K562 (cell line): ENCODE data around the gene SPIRE1. TPM values are rescaled to one million over a fixed set of nuclear protein-coding genes. Genes with fewer than 3 reads are reported as not detected.

Experiments
- ATF1 ChIP-seq, 2 experiments: fragments of 450-650 bp in 1 of 2; IDR thresholded peaks; 2 replicates each; pipeline ENCODE4 v1.6.1; 2016; ENCODE audit warnings: missing compliant biosample characterization in 1 of 2, missing genetic modification characterization in 1 of 2
- C11orf30 ChIP-seq: fragments of 450-650 bp; IDR thresholded peaks from 2 replicates; pipeline ENCODE4 v1.6.1; 2016; ENCODE audit warnings: low read depth, mild to moderate bottlenecking
- CHD1 ChIP-seq: fragments of 200-600 bp; sonication (generic); IDR thresholded peaks from one replicate; pipeline ENCODE4 v1.6.1; 2012; ENCODE audit warnings: mild to moderate bottlenecking, moderate library complexity, low read length, inconsistent platforms
- E4F1 ChIP-seq: fragments of 250-450 bp; sonication (Bioruptor Pico); IDR thresholded peaks from 2 replicates; pipeline ENCODE4 v1.5.0; 2021; ENCODE audit warnings: mild to moderate bottlenecking, borderline replicate concordance
- ELF4 ChIP-seq: fragments of 450-650 bp; formaldehyde crosslinking; IDR thresholded peaks from 2 replicates; pipeline ENCODE4 v1.4.0; 2022; ENCODE audit warnings: missing genetic modification characterization
- EP400 ChIP-seq: fragments of 450-650 bp; IDR thresholded peaks from 2 replicates; pipeline ENCODE4 v1.6.1; 2017; ENCODE audit warnings: antibody characterized with exemption, mild to moderate bottlenecking, moderate library complexity
- FIP1L1 ChIP-seq: fragments of 200-400 bp; formaldehyde crosslinking; IDR thresholded peaks from 2 replicates; pipeline ENCODE4 v1.6.1; 2018; ENCODE audit warnings: mild to moderate bottlenecking, low read depth, low read length; ENCODE audit not compliant: poor library complexity, severe bottlenecking
- FOXJ2 ChIP-seq: fragments of 200-800 bp; sonication (Bioruptor generic); IDR thresholded peaks from 2 replicates; pipeline ENCODE4 v1.6.1; 2016; ENCODE audit warnings: missing genetic modification characterization, missing compliant biosample characterization
- FOXJ3 ChIP-seq: sonication (generic); formaldehyde crosslinking; IDR thresholded peaks from 2 replicates; pipeline ENCODE4 v1.4.0; 2020; ENCODE audit warnings: mild to moderate bottlenecking, missing genetic modification reagents
- HNRNPUL1 ChIP-seq: fragments of 200-400 bp; formaldehyde crosslinking; IDR thresholded peaks from 2 replicates; pipeline ENCODE4 v1.6.1; 2017; ENCODE audit warnings: low read length
- MBD2 ChIP-seq: sonication (generic); IDR thresholded peaks from 2 replicates; pipeline ENCODE4 v1.6.1; 2016; ENCODE audit warnings: low read depth, borderline replicate concordance
- NFE2L1 ChIP-seq: fragments of 450-650 bp; IDR thresholded peaks from 2 replicates; pipeline ENCODE4 v1.6.1; 2016; ENCODE audit warnings: missing genetic modification characterization, low read depth, mild to moderate bottlenecking, missing compliant biosample characterization, moderate library complexity, borderline replicate concordance
- POU5F1 ChIP-seq: fragments of 150-350 bp; IDR thresholded peaks from 2 replicates; pipeline ENCODE4 v1.6.1; 2014; ENCODE audit warnings: borderline replicate concordance, low read length, low read depth, mild to moderate bottlenecking; ENCODE audit not compliant: partially characterized antibody
- RBBP5 ChIP-seq: fragments of 200-600 bp; sonication (generic); IDR thresholded peaks from 2 replicates; pipeline ENCODE4 v1.6.1; 2012; ENCODE audit warnings: borderline replicate concordance, mild to moderate bottlenecking, low read length, control low read depth, inconsistent platforms; ENCODE audit not compliant: insufficient read depth, poor library complexity, severe bottlenecking
- SIX5 ChIP-seq, 2 experiments: IDR thresholded peaks; 2 replicates each; pipeline ENCODE4 v1.6.1; 2011; ENCODE audit warnings: low read length in 2 of 2, borderline replicate concordance in 1 of 2, low read depth in 1 of 2, mild to moderate bottlenecking in 1 of 2, moderate library complexity in 1 of 2; ENCODE audit not compliant: insufficient read depth in 1 of 2
- SMARCC2 ChIP-seq: fragments of 450-650 bp; IDR thresholded peaks from 2 replicates; pipeline ENCODE4 v1.6.1; 2017; ENCODE audit warnings: antibody characterized with exemption, moderate library complexity, mild to moderate bottlenecking, low read depth
- TAF7 ChIP-seq: fragments of 450-650 bp; IDR thresholded peaks from 2 replicates; pipeline ENCODE4 v1.6.1; 2016; ENCODE audit warnings: missing genetic modification characterization, missing compliant biosample characterization
- TAL1 ChIP-seq: fragments of 450-650 bp; IDR thresholded peaks from 2 replicates; pipeline ENCODE4 v1.6.1; 2016; ENCODE audit warnings: mild to moderate bottlenecking
- TEAD4 ChIP-seq, 2 experiments: sonication (generic) in 1 of 2; formaldehyde crosslinking in 1 of 2; IDR thresholded peaks; 2 replicates each; pipeline versions ENCODE4 v1.6.1 to v1.8.0; 2012 to 2022; ENCODE audit warnings: borderline replicate concordance in 1 of 2, inconsistent platforms in 1 of 2, low read length in 1 of 2, mild to moderate bottlenecking in 1 of 2, missing genetic modification reagents in 1 of 2
- ZNF695 ChIP-seq: fragments of 450-650 bp; formaldehyde crosslinking; IDR thresholded peaks from 2 replicates; pipeline ENCODE4 v1.4.0; 2020; ENCODE audit warnings: mild to moderate bottlenecking, moderate library complexity
- ZNF830 ChIP-seq: fragments of 250-450 bp; sonication (Bioruptor Pico); IDR thresholded peaks from 2 replicates; pipeline ENCODE4 v1.5.0; 2021; ENCODE audit warnings: mild to moderate bottlenecking
- polyA plus RNA-seq, 8 experiments: library from polyadenylated mRNA; depleted of rRNA in 4 of 8; stranded (reverse) in 5 of 8; unstranded in 3 of 8; fragments of >200 nt; fragmentation: Nextera tagmentation in 2 of 8; fragmentation: Illumina TruSeq in 1 of 8; extraction: Ambion mirVana in 2 of 8; extraction: Trizol in 1 of 8; gene quantifications; 2 replicates each; pipeline versions ENCODE4 v1.2.1 to v1.2.3, GENCODE V29; 2011 to 2014; ENCODE audit warnings: inconsistent platforms in 1 of 8, missing spikeins in 1 of 8
- total RNA-seq, 7 experiments: library from RNA; depleted of rRNA in 6 of 7; stranded (reverse); fragments of >200 nt in 6 of 7; fragmentation: Illumina TruSeq in 2 of 7; extraction: Trizol in 2 of 7; gene quantifications; 2 replicates each; pipeline versions ENCODE4 v1.2.1 to v1.2.3, GENCODE V29; 2011 to 2021; ENCODE audit warnings: low replicate concordance in 1 of 7
- TF ChIP-seq, protein P1 (sequence below): sonication (generic); formaldehyde crosslinking; IDR thresholded peaks from 2 replicates; pipeline ENCODE4 v1.9.0; 2022; ENCODE audit warnings: mild to moderate bottlenecking, missing genetic modification reagents
- TF ChIP-seq, protein P2 (sequence below): sonication (generic); formaldehyde crosslinking; IDR thresholded peaks from 2 replicates; pipeline ENCODE4 v1.8.1; 2023; ENCODE audit warnings: mild to moderate bottlenecking, missing genetic modification reagents

SPIRE1 gene
- total and polyA plus RNA-seq, 9 of the 15 experiments (the other 6 are each of a cell fraction or from before 2014, with no cell fraction given): 2.9 to 14.0 (median 10.2) TPM

- no peak for TF ChIP-seq E4F1 (CRISPR knock-in tag)
- no peak for TF ChIP-seq ZNF695
- TF ChIP-seq TAL1: no peak
- no peak for TF ChIP-seq HNRNPUL1
- no peak for TF ChIP-seq FOXJ2
- TF ChIP-seq C11orf30: no peak
- TF ChIP-seq RBBP5: peak; percentile 75
- no peak for TF ChIP-seq TEAD4 (IDR thresholded peaks at IDR 0.05; ENCODE audit: low read length)
- 0 out of 2 replicates have a peak, but pooled peaks have one; percentile 35 for TF ChIP-seq TEAD4 (CRISPR knock-in tag; IDR thresholded peaks at IDR 0.05; ENCODE audit: borderline replicate concordance)
- peak; percentile 50 for TF ChIP-seq FIP1L1
- no peak for TF ChIP-seq TAF7 (tag)
- TF ChIP-seq POU5F1: no peak
- no peak for TF ChIP-seq SMARCC2
- TF ChIP-seq, protein P1, sequence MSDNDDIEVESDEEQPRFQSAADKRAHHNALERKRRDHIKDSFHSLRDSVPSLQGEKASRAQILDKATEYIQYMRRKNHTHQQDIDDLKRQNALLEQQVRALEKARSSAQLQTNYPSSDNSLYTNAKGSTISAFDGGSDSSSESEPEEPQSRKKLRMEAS (CRISPR knock-in tag): peak; percentile 74
- TF ChIP-seq MBD2: no peak
- TF ChIP-seq FOXJ3 (CRISPR knock-in tag): no peak
- no peak for TF ChIP-seq ZNF830 (CRISPR knock-in tag)
- no peak for TF ChIP-seq NFE2L1
- no peak for TF ChIP-seq SIX5 (IDR thresholded peaks at IDR 0.05; ENCODE audit: borderline replicate concordance in 1 of 2, insufficient read depth in 1 of 2, low read depth in 1 of 2, low read length in 2 of 2)
- no peak for TF ChIP-seq EP400
- TF ChIP-seq CHD1: no peak
- TF ChIP-seq ATF1 (CRISPR knock-in tag; IDR thresholded peaks at IDR 0.05): no peak
- TF ChIP-seq ATF1 (tag; IDR thresholded peaks at IDR 0.05): 0 out of 2 replicates have a peak, but pooled peaks have one; percentile 47
- TF ChIP-seq ELF4 (CRISPR knock-in tag): no peak
- TF ChIP-seq, protein P2, sequence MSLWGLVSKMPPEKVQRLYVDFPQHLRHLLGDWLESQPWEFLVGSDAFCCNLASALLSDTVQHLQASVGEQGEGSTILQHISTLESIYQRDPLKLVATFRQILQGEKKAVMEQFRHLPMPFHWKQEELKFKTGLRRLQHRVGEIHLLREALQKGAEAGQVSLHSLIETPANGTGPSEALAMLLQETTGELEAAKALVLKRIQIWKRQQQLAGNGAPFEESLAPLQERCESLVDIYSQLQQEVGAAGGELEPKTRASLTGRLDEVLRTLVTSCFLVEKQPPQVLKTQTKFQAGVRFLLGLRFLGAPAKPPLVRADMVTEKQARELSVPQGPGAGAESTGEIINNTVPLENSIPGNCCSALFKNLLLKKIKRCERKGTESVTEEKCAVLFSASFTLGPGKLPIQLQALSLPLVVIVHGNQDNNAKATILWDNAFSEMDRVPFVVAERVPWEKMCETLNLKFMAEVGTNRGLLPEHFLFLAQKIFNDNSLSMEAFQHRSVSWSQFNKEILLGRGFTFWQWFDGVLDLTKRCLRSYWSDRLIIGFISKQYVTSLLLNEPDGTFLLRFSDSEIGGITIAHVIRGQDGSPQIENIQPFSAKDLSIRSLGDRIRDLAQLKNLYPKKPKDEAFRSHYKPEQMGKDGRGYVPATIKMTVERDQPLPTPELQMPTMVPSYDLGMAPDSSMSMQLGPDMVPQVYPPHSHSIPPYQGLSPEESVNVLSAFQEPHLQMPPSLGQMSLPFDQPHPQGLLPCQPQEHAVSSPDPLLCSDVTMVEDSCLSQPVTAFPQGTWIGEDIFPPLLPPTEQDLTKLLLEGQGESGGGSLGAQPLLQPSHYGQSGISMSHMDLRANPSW (CRISPR knock-in tag): no peak
Measured at GRCh38 chr18:12656938-12657683, 796 bp downstream of the SPIRE1 start (continued).
